Keratinocyte (primary cell): Measurements from ENCODE around the gene BNIP5. TPM values are rescaled to one million over a fixed set of nuclear protein-coding genes. Genes with fewer than 3 reads are reported as not detected.

Experiments
- DNase-seq: peaks from one replicate; pipeline ENCODE4 v3.0.0-alpha.2; 2011; ENCODE audit warnings: low read depth, missing footprints, low spot score
- FAIRE-seq: peaks from 2 replicates; lab custom pipeline; 2011; peaks lifted over from hg19 to GRCh38; lab: Jason Lieb, UNC
- H2AFZ ChIP-seq: 2 replicates; pipeline ENCODE4 v1.6.0; 2012; ENCODE audit warnings: low read length, control low read depth, inconsistent platforms; ENCODE audit not compliant: control insufficient read depth
- H3K27ac ChIP-seq: 2 replicates; pipeline ENCODE4 v1.5.1; 2011; ENCODE audit warnings: low read length; ENCODE audit not compliant: control insufficient read depth, insufficient read depth
- H3K27me3 ChIP-seq: 3 replicates; pipeline ENCODE4 v1.6.0; 2011; ENCODE audit warnings: low read length; ENCODE audit not compliant: control insufficient read depth, insufficient read depth; ENCODE audit errors: extremely low read depth
- H3K36me3 ChIP-seq, 2 experiments: 2 replicates in 1 of 2; 3 replicates in 1 of 2; pipeline ENCODE4 v1.5.1; 2011; ENCODE audit warnings: low read length in 2 of 2, mild to moderate bottlenecking in 1 of 2; ENCODE audit not compliant: control insufficient read depth in 2 of 2, insufficient read depth in 2 of 2; ENCODE audit errors: extremely low read depth in 1 of 2
- H3K4me1 ChIP-seq: 3 replicates; pipeline ENCODE4 v1.5.1; 2011; ENCODE audit warnings: low read length; ENCODE audit not compliant: control insufficient read depth, insufficient read depth; ENCODE audit errors: extremely low read depth
- H3K4me2 ChIP-seq: 3 replicates; pipeline ENCODE4 v1.6.0; 2011; ENCODE audit warnings: low read depth, low read length; ENCODE audit not compliant: control insufficient read depth, insufficient read depth; ENCODE audit errors: extremely low read depth
- H3K4me3 ChIP-seq, 3 experiments: fragments of 200-600 bp in 1 of 3; sonication (generic) in 1 of 3; 2 replicates in 2 of 3; 3 replicates in 1 of 3; pipeline ENCODE4 v1.5.1; 2011 to 2016; ENCODE audit warnings: low read length in 3 of 3, mild to moderate bottlenecking in 3 of 3, control low read depth in 2 of 3, inconsistent platforms in 1 of 3, low read depth in 1 of 3, mixed read lengths in 1 of 3, mixed run types in 1 of 3, moderate library complexity in 1 of 3; ENCODE audit not compliant: control insufficient read depth in 2 of 3, insufficient read depth in 2 of 3; ENCODE audit errors: extremely low read depth in 1 of 3
- H3K79me2 ChIP-seq: 2 replicates; pipeline ENCODE4 v1.6.0; 2012; ENCODE audit warnings: low read length; ENCODE audit not compliant: control insufficient read depth, insufficient read depth
- H3K9ac ChIP-seq: 3 replicates; pipeline ENCODE4 v1.6.0; 2011; ENCODE audit warnings: low read length; ENCODE audit not compliant: control insufficient read depth, insufficient read depth; ENCODE audit errors: extremely low read depth
- H3K9me1 ChIP-seq: 3 replicates; pipeline ENCODE4 v1.6.0; 2011; ENCODE audit warnings: low read length; ENCODE audit not compliant: control insufficient read depth, insufficient read depth; ENCODE audit errors: extremely low read depth
- H3K9me3 ChIP-seq: 2 replicates; pipeline ENCODE4 v1.5.1; 2012; ENCODE audit warnings: low read depth, low read length; ENCODE audit not compliant: control insufficient read depth
- H4K20me1 ChIP-seq: 3 replicates; pipeline ENCODE4 v1.6.0; 2011; ENCODE audit warnings: low read length; ENCODE audit not compliant: control insufficient read depth, insufficient read depth; ENCODE audit errors: extremely low read depth
- EZH2 ChIP-seq: IDR thresholded peaks from one replicate; pipeline ENCODE4 v1.6.1; 2012; ENCODE audit warnings: inconsistent platforms, mild to moderate bottlenecking, low read length, moderate library complexity
- dilution Hi-C: fragments of 300-500 bp; cut with MboI; formaldehyde crosslinking; loops from one replicate; pipeline ENCODE4 v1.7.0; 2020; ENCODE audit warnings: low sequenced_read_pairs; ENCODE audit not compliant: extremely low pct_ligation_motif_present
- polyA plus RNA-seq, 5 experiments: library from polyadenylated mRNA; depleted of rRNA in 3 of 5; stranded (reverse) in 3 of 5; stranded (forward) in 1 of 5; unstranded in 1 of 5; fragments of >200 nt; gene quantifications; 1 replicate in 1 of 5; 2 replicates in 3 of 5; 3 replicates in 1 of 5; pipeline versions ENCODE4 v1.2.1 to v1.2.3, GENCODE V29; 2011 to 2012; ENCODE audit warnings: missing spikeins in 2 of 5, low read depth in 1 of 5, low replicate concordance in 1 of 5
- TF ChIP-seq, protein P1 (sequence below), 3 experiments: IDR thresholded peaks in 1 of 3; conservative IDR thresholded peaks in 1 of 3; optimal IDR thresholded peaks in 1 of 3; 2 replicates in 2 of 3; 3 replicates in 1 of 3; pipeline versions ENCODE3 to v1.5.1; 2011; ENCODE audit warnings: low read length in 3 of 3, mild to moderate bottlenecking in 3 of 3, moderate library complexity in 2 of 3, control low read depth in 1 of 3, inconsistent platforms in 1 of 3; ENCODE audit not compliant: insufficient read depth in 2 of 3; ENCODE audit errors: extremely low read depth in 1 of 3

BNIP5 gene
- polyA plus RNA-seq, 1 donor (not counting 4 experiments of a cell fraction or from before 2014, with no cell fraction given): not detected

DNA sequence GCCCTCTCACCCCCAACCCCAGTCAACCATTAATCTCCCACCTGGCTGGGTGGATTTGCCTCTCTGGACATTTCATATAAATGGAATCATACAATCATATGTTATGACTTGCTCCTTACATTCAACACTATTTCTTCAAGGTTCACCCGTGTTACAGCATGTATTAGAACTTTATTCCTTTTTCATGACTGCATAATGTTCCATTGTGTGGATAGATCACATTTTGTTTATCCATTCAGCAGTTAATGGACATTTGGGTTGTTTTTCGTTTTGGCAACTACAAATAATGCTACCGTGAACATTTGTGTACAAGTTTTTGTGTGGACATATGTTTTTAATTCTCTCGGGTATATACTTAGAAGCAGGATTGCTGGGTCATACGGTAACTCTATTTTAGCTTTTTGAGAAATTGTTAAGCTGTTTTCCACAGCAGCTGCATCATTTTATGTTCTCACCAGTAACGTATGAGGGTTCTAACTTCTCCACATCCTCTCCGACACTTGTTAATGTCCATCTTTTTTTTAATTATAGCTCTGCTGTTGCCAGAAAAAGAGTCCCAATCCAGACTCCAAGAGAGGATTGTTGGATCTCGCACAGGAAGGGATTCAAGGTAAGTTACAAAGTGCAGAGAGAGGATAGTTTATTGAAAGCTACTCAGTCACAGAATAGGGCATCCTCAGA lies 15.9 kb upstream of the BNIP5 start:
- no peak overlapping the region for H3K27ac ChIP-seq
- dilution Hi-C loops: no loop called here
- FAIRE-seq: no peak

DNA sequence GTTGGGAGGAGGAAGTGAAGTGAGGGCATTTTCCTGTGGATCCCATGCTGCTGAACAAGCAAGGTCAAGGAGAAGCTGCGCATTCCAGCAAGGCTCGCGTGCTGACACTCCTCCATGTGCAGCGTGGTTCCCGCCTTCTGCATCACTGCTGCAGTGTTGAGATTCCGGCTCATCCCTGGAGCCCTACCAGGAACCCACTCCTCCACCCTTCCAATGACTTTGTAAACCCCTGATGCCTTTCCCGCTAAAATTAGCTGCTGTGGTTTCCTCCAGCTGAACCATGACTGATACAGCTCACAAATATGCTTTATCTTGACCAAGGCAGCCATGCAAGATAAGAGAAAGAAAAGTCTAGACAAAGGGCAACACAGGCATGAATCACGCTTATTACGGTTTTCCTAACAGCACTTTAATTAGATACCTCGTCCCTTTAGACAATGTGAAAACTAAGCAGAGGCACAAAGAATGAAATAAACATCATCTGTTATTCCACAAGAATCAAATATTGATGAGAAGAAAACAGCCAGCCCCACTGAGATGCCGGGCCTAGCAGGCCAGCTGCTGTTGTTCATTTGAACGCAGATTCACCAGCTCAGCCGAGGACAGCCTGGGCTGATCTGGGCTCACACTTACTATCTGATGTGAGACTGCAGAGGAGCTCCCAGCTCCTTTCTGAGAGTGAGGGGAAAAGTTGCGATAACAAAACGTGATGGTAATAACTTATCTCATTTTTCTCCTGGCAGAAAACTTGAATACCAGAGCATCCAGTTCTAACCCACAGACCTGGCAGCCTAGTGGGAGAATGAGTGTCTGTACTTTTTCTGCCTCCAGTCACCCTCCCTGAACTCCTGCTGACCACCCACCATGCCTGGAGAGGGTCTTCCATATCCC lies 14.2 kb upstream of the BNIP5 start:
- H3K9me1 ChIP-seq: no peaks in the 10 kb centered on the region
- no peak overlapping the region for H3K9ac ChIP-seq
- no peaks in the 10 kb centered on the region for H4K20me1 ChIP-seq
- H3K4me3 ChIP-seq: no peak overlapping the region
- H3K27ac ChIP-seq: no peak overlapping the region
- H3K27me3 ChIP-seq: no peaks in the 10 kb centered on the region
- no peak overlapping the region for H2AFZ ChIP-seq
- no peaks in the 10 kb centered on the region for H3K4me1 ChIP-seq
- no peak overlapping the region for H3K4me2 ChIP-seq
- dilution Hi-C loops: no loop called here
- no peaks in the 10 kb centered on the region for H3K36me3 ChIP-seq
- FAIRE-seq: no peak
- TF ChIP-seq, protein P1, sequence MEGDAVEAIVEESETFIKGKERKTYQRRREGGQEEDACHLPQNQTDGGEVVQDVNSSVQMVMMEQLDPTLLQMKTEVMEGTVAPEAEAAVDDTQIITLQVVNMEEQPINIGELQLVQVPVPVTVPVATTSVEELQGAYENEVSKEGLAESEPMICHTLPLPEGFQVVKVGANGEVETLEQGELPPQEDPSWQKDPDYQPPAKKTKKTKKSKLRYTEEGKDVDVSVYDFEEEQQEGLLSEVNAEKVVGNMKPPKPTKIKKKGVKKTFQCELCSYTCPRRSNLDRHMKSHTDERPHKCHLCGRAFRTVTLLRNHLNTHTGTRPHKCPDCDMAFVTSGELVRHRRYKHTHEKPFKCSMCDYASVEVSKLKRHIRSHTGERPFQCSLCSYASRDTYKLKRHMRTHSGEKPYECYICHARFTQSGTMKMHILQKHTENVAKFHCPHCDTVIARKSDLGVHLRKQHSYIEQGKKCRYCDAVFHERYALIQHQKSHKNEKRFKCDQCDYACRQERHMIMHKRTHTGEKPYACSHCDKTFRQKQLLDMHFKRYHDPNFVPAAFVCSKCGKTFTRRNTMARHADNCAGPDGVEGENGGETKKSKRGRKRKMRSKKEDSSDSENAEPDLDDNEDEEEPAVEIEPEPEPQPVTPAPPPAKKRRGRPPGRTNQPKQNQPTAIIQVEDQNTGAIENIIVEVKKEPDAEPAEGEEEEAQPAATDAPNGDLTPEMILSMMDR (optimal IDR thresholded peaks at IDR 0.05 in 1 of 3, IDR thresholded peaks at IDR 0.05 in 1 of 3, conservative IDR thresholded peaks at IDR 0.05 in 1 of 3; ENCODE audit: extremely low read depth in 1 of 3, insufficient read depth in 2 of 3, low read length in 3 of 3): no peak
- TF ChIP-seq EZH2: no peak
- H3K9me3 ChIP-seq: no peaks in the 10 kb centered on the region
- no peaks in the 10 kb centered on the region for H3K79me2 ChIP-seq
- no peak for DNase-seq

More for the DNA sequence above, 15.9 kb upstream of the BNIP5 start:
- Histone ChIP-seq H3K4me1 (no peaks in the 10 kb centered on the region), H3K27me3 (no peaks in the 10 kb centered on the region), H3K9me3 (no peaks in the 10 kb centered on the region), H3K36me3 (no peaks in the 10 kb centered on the region), H3K9me1 (no peaks in the 10 kb centered on the region), H2AFZ (no peak overlapping the region), H3K9ac (no peak overlapping the region), H3K4me3 (no peak overlapping the region), H4K20me1 (no peaks in the 10 kb centered on the region), H3K4me2 (no peak overlapping the region), H3K79me2 (no peaks in the 10 kb centered on the region)
- DNase-seq: no peak
- TF ChIP-seq, protein P1 (optimal IDR thresholded peaks at IDR 0.05 in 1 of 3, IDR thresholded peaks at IDR 0.05 in 1 of 3, conservative IDR thresholded peaks at IDR 0.05 in 1 of 3; ENCODE audit: extremely low read depth in 1 of 3, insufficient read depth in 2 of 3, low read length in 3 of 3): no peak
- TF ChIP-seq EZH2: no peak
